ENCODE results near the gene PTPN3. TPM values are rescaled to one million over a fixed set of nuclear protein-coding genes. Genes with fewer than 3 reads are reported as not detected.
A peak's percentile ranks its signal among the peaks of the same experiment; 100 is the strongest.

PTPN3 gene
- polyA plus RNA-seq, 1 of the 3 experiments (the other 2 are of a cell fraction), result 7.5 TPM

- peak overlapping the region; percentile 77 for H3K4me2 ChIP-seq
- peaks cover 0 to 36% of the 10 kb centered on the region in 2 experiments; a peak in 2 of 4 replicates for H3K4me1 ChIP-seq (ENCODE audit: control insufficient read depth in 1 of 2, insufficient read depth in 2 of 2, low read depth in 1 of 2, low read length in 1 of 2)
- no peaks in the 10 kb centered on the region for H3K79me2 ChIP-seq (ENCODE audit: insufficient read depth)
- CTCF ChIA-PET, result interaction anchor here (1.3 to 6.2 kb wide), 3 partner anchors 7 to 36 kb away, joined by 3 to 47 read pairs (median 41); no protein-coding TSS in a partner anchor
- peak overlapping the region in 1 of 2 experiments; percentile 1; a peak in 1 of 4 replicates for H3K4me3 ChIP-seq (ENCODE audit: low read depth in 2 of 2, low read length in 1 of 2)
- no peak overlapping the region for H3K9ac ChIP-seq
- DNase-seq, result no peak
- peak overlapping the region; percentile 39 to 87; a peak in 3 of 4 replicates for H3K27ac ChIP-seq (ENCODE audit: low read depth in 2 of 2, low read length in 1 of 2)
- no peaks in the 10 kb centered on the region for H3K9me2 ChIP-seq
- POLR2A ChIA-PET, result no interaction called here
- H3K36me3 ChIP-seq (replicated peaks in 1 of 2; ENCODE audit: control insufficient read depth in 1 of 2, insufficient read depth in 2 of 2, low read length in 1 of 2), result no peaks in the 10 kb centered on the region
- H3K9me3 ChIP-seq, result no peaks in the 10 kb centered on the region
- H2AFZ ChIP-seq (ENCODE audit: low read depth), result no peak overlapping the region
- TF ChIP-seq EZH2phosphoT487 (IDR thresholded peaks at IDR 0.05; ENCODE audit: borderline replicate concordance, low read depth) (no peak), PBX3 (IDR thresholded peaks at IDR 0.05) (peak; percentile 36; the same call in 1 of the 2 replicates), EP300 (IDR thresholded peaks at IDR 0.05; ENCODE audit: borderline replicate concordance in 1 of 2, low read depth in 1 of 2, low read length in 1 of 2) (peak in 1 of 2 experiments; percentile 58; a peak in 2 of 4 replicates), JUND (IDR thresholded peaks at IDR 0.05) (peak; percentile 78), FOSL2 (IDR thresholded peaks at IDR 0.05; ENCODE audit: borderline replicate concordance, low read depth) (peak; percentile 82)
- peaks cover 31% of the 10 kb centered on the region for H3F3A ChIP-seq (replicated peaks; ENCODE audit: insufficient read depth)
- WGBS (ENCODE audit: low lambda C conversion rate), result 54% methylated on average over 3 of the region's 3 CpGs
- H4K20me1 ChIP-seq (ENCODE audit: insufficient read depth), result peaks cover 6% of the 10 kb centered on the region; the same call in 1 of the 2 replicates
- H3K27me3 ChIP-seq (ENCODE audit: insufficient read depth), result no peaks in the 10 kb centered on the region
Observed at GRCh38 chr9:109448223-109448622, 49.9 kb downstream of the PTPN3 start.

- Histone ChIP-seq H3K9me2 (no peaks in the 10 kb centered on the region), H3K4me2 (peak overlapping the region; percentile 77), H3K4me3 (ENCODE audit: low read depth in 2 of 2, low read length in 1 of 2) (peak overlapping the region in 1 of 2 experiments; percentile 1; a peak in 1 of 4 replicates), H3K4me1 (ENCODE audit: control insufficient read depth in 1 of 2, insufficient read depth in 2 of 2, low read depth in 1 of 2, low read length in 1 of 2) (peaks cover 0 to 29% of the 10 kb centered on the region in 2 experiments; a peak in 2 of 4 replicates), H3K9ac (no peak overlapping the region), H3K79me2 (ENCODE audit: insufficient read depth) (no peaks in the 10 kb centered on the region), H4K20me1 (ENCODE audit: insufficient read depth) (0 out of 2 replicates have a peak, but pooled peaks cover 3% of the 10 kb centered on the region), H2AFZ (ENCODE audit: low read depth) (no peak overlapping the region), H3F3A (replicated peaks; ENCODE audit: insufficient read depth) (peaks cover 31% of the 10 kb centered on the region), H3K36me3 (replicated peaks in 1 of 2; ENCODE audit: control insufficient read depth in 1 of 2, insufficient read depth in 2 of 2, low read length in 1 of 2) (no peaks in the 10 kb centered on the region), H3K27ac (ENCODE audit: low read depth in 2 of 2, low read length in 1 of 2) (peak overlapping the region in 1 of 2 experiments; percentile 87; a peak in 2 of 4 replicates), H3K27me3 (ENCODE audit: insufficient read depth) (no peaks in the 10 kb centered on the region), H3K9me3 (no peaks in the 10 kb centered on the region)
- no peak for TF ChIP-seq GABPA (IDR thresholded peaks at IDR 0.05; ENCODE audit: low read depth)
- no peak for TF ChIP-seq RAD21 (IDR thresholded peaks at IDR 0.05; ENCODE audit: low read length)
- no peak for TF ChIP-seq FOXJ3 (CRISPR knock-in tag; IDR thresholded peaks at IDR 0.05)
- ChIA-PET CTCF (interaction anchor here (1.2 to 6.2 kb wide), 4 partner anchors 6 to 36 kb away, joined by 3 to 47 read pairs (median 22); no protein-coding TSS in a partner anchor), POLR2A (no interaction called here)
- 91% methylated on average over 6 of the region's 6 CpGs for WGBS (ENCODE audit: low lambda C conversion rate)
- no peak for DNase-seq
Observed at GRCh38 chr9:109447329-109448076, 50.6 kb downstream of the PTPN3 start.
